Activated CD8-positive, alpha-beta T cell treated with anti-CD3 and anti-CD28 coated beads for 36 hours (primary cell): ENCODE data around the gene BCL11B. TPM values are rescaled to one million over a fixed set of nuclear protein-coding genes. Genes with fewer than 3 reads are reported as not detected.

Source experiments
- ATAC-seq: fragments of 200-7000 bp; cut with Tn5 transposase; one replicate; pipeline ENCODE4 v1.10.0; 2021; ENCODE audit warnings: mild to moderate bottlenecking, moderate library complexity
- CTCF ChIA-PET: fragments of 350-600 bp; sonication (Branson Sonifier 250); formaldehyde crosslinking; loops from one replicate; lab custom pipeline; 2021; ENCODE audit warnings: antibody characterized with exemption; lab: Charles Lee
- POLR2A ChIA-PET: fragments of 350-600 bp; sonication (Branson Sonifier 250); formaldehyde crosslinking; loops from one replicate; lab custom pipeline; 2021; ENCODE audit warnings: antibody characterized with exemption; lab: Charles Lee
- DNase-seq: peaks from one replicate; pipeline ENCODE4 v3.0.0-alpha.2; 2020
- H3K27ac Mint-ChIP-seq: one replicate; pipeline ENCODE4 v1.8.0; 2021; ENCODE audit warnings: mild to moderate bottlenecking, mixed read lengths
- H3K27me3 Mint-ChIP-seq: one replicate; pipeline ENCODE4 v1.8.0; 2021; ENCODE audit warnings: mixed read lengths
- H3K36me3 Mint-ChIP-seq: one replicate; pipeline ENCODE4 v1.8.0; 2021; ENCODE audit warnings: low read depth, mixed read lengths
- H3K4me1 Mint-ChIP-seq: one replicate; pipeline ENCODE4 v1.8.0; 2021; ENCODE audit warnings: low read depth, mixed read lengths
- H3K4me3 Mint-ChIP-seq: one replicate; pipeline ENCODE4 v1.8.0; 2021; ENCODE audit warnings: mild to moderate bottlenecking, moderate library complexity, mixed read lengths
- H3K9me3 Mint-ChIP-seq: one replicate; pipeline ENCODE4 v1.8.0; 2021; ENCODE audit warnings: mixed read lengths
- CTCF ChIP-seq: fragments of 200-600 bp; IDR thresholded peaks from one replicate; pipeline ENCODE4 v1.8.0; 2022; ENCODE audit warnings: antibody characterized with exemption, mild to moderate bottlenecking
- intact Hi-C: fragments of 100-400 bp; cut with micrococcal nuclease; formaldehyde crosslinking; loops from one replicate; pipeline ENCODE4 v1.10.0; 2022
- total RNA-seq, 2 experiments: library from RNA; stranded (reverse); gene quantifications; one replicate each; pipeline ENCODE4 v1.2.3, GENCODE V29; 2021

BCL11B gene
- total RNA-seq, 2 experiments from 2014 or later: 48.5 to 53.0 TPM

DNA sequence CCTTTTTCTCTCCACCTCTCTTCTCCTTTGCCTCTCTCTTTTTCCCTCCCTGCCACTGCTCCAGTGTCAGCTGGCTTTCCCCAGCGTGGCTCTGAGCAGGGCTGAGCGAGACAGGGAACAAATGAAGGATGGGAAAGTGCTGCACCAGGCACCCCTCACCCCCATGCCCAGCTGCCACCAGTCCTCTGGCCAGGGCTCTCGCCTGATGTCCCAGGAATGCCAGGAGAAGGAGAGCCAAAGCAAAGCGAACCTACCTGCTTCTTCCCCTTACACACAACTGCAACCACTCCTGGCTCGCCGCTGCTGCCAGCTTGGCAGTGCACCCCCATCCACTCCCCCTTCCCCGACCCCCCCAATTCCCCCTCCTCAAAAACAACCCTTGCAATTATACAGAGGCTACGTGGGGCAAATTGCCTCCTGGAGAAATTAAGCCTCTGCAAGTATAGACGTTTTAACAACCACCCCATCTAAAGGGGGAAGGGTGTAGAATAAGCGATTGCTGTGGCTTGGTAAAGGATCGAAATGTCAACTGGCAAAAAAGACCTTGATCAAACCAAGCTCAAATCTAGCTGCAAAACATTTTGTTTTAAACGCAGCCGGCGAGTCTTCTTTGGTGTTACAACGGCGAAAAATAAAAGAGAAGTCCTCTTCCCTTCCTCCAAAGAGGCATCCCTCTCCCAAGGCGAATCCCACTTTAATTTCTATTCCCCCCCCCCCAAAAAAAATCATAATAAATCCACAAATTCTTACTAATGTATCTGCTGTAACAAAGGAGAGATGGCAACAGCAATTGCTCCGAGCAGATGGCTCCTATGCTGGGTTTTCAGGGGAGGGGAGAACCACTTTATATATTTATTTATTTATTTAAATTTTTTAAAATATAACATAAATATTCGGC lies 2.9 kb downstream of the BCL11B start:
- intact Hi-C loops: loop anchor here (5.0 to 10.0 kb wide), 2 partner anchors 77 to 796 kb away; partner anchors contain the start of gene EVL
- ChIA-PET CTCF (interaction anchor here (0.6 to 7.0 kb wide), 10 partner anchors 14 to 1132 kb away, joined by 3 to 189 read pairs (median 7); no protein-coding TSS in a partner anchor), POLR2A (interaction anchor here (0.7 to 15.9 kb wide), 24 partner anchors 8 to 1291 kb away, joined by 3 to 496 read pairs (median 4); no protein-coding TSS in a partner anchor)
- Mint-ChIP-seq H3K4me1 (peaks cover 24% of the 10 kb centered on the region), H3K4me3 (peak overlapping the region; percentile 86), H3K27me3 (no peaks in the 10 kb centered on the region), H3K27ac (peak overlapping the region; percentile 98), H3K9me3 (no peaks in the 10 kb centered on the region), H3K36me3 (peaks cover 47% of the 10 kb centered on the region)
- DNase-seq: no peak
- ATAC-seq: no peak
- TF ChIP-seq CTCF: no peak

GRCh38 chr14:99267837-99268781 lies 3.9 kb downstream of the BCL11B start:
- DNase-seq (peak; percentile 82), ATAC-seq (peak; percentile 6)
- POLR2A ChIA-PET: interaction anchor here (0.6 to 15.9 kb wide), 21 partner anchors 8 to 1290 kb away, joined by 3 to 496 read pairs (median 4); no protein-coding TSS in a partner anchor
- no peak for TF ChIP-seq CTCF
- H3K36me3 Mint-ChIP-seq: peaks cover 55% of the 10 kb centered on the region
- H3K4me3 Mint-ChIP-seq: peak overlapping the region; percentile 86
- CTCF ChIA-PET: interaction anchor here (0.6 to 7.0 kb wide), 17 partner anchors 9 to 1131 kb away, joined by 3 to 189 read pairs (median 4); no protein-coding TSS in a partner anchor
- H3K27me3 Mint-ChIP-seq: no peaks in the 10 kb centered on the region
- H3K4me1 Mint-ChIP-seq: peaks cover 34% of the 10 kb centered on the region
- H3K27ac Mint-ChIP-seq: peak overlapping the region; percentile 98
- no peaks in the 10 kb centered on the region for H3K9me3 Mint-ChIP-seq
- intact Hi-C loops: loop anchor here (2.0 to 10.0 kb wide), 3 partner anchors 31 to 797 kb away; partner anchors contain the start of gene EVL

DNA sequence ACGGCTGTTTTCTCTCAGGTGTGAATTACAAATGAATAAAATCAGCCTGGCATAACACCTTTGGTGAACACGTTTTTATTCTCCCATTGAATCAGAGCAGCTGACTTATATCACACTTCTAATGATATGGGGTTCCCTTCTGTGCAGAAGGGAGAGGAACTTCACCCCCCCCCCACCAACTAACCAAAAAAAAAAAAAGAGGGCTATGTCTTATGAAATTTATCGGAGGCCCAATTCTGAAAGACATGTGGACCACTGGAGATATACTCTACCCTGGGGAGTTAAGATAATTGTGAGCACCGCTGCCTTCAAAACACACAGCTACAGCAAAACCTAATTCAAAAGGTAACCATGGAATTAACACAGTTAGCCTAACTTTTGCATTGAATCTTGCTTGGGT lies 4.6 kb downstream of the BCL11B start:
- CTCF ChIA-PET: interaction anchor here (0.6 to 7.0 kb wide), 25 partner anchors 9 to 1131 kb away, joined by 3 to 189 read pairs (median 4); no protein-coding TSS in a partner anchor
- POLR2A ChIA-PET: interaction anchor here (0.6 to 15.9 kb wide), 15 partner anchors 7 to 1131 kb away, joined by 3 to 496 read pairs (median 5); no protein-coding TSS in a partner anchor
- no peak for ATAC-seq
- no peak for DNase-seq
- TF ChIP-seq CTCF: no peak
- H3K9me3 Mint-ChIP-seq: no peaks in the 10 kb centered on the region
- H3K4me3 Mint-ChIP-seq: peak overlapping the region; percentile 86
- no peaks in the 10 kb centered on the region for H3K27me3 Mint-ChIP-seq
- intact Hi-C loops: loop anchor here (2.0 to 10.0 kb wide), 3 partner anchors 31 to 797 kb away; partner anchors contain the start of gene EVL
- H3K36me3 Mint-ChIP-seq: peaks cover 62% of the 10 kb centered on the region
- H3K4me1 Mint-ChIP-seq: peaks cover 34% of the 10 kb centered on the region
- H3K27ac Mint-ChIP-seq: peak overlapping the region; percentile 98

DNA sequence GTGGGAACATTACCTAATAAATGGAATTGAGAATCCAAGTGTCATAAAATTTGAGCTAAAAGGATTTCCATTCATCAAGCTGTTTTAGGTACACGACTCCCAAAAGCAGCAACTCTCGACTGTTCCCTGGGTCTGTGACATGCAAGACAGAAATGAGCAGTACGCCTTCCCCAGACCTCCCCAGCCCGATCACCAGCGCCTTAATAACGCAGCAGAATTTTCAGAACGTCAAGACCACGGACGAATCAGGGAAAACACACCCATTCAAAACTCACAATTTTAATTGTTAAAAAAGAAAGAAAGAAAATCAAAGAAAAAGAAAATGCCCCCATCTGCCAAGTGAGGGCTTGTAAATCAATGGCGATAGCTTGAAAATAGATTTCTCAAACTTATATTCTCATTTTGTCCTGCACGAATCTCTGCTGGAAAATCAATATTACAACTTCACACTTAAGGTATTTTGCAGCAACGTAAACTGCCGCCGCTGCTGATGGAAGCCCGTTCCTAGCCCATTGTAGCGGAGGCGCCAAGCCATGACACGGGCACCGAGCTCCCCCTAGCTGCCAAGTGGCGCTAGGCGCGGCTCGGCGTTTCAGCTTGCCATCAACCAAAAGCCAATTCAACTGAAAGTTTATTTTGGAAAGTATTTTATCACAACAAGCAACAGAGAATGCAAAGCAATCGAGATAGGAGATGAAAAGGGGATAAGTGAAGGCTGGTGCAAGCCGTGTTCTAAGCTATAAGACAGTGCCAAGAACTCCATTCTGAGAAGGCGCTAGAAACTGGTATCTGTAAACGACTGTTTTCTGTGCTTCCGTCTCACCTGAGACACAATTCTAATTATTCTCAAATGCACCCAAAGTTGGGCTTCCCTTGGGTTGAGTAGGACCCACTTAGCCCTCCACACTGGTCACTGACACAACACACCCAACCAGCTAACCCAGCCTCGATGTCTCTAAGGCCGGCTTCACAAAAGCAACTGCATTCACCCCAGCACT lies 5.5 kb downstream of the BCL11B start:
- peaks cover 65% of the 10 kb centered on the region for H3K36me3 Mint-ChIP-seq
- peak overlapping the region; percentile 86 for H3K4me3 Mint-ChIP-seq
- TF ChIP-seq CTCF: peak; percentile 97
- H3K27me3 Mint-ChIP-seq: no peaks in the 10 kb centered on the region
- intact Hi-C loops: loop anchor here (2.0 to 10.0 kb wide), 3 partner anchors 30 to 798 kb away; partner anchors contain the start of gene EVL
- ChIA-PET POLR2A (interaction anchor here (1.0 to 15.9 kb wide), 13 partner anchors 11 to 86 kb away, joined by 3 to 496 read pairs (median 4); no protein-coding TSS in a partner anchor), CTCF (interaction anchor here (0.7 to 7.0 kb wide), 35 partner anchors 11 to 1289 kb away, joined by 3 to 189 read pairs (median 6); no protein-coding TSS in a partner anchor)
- ATAC-seq (peak; percentile 38), DNase-seq (peak; percentile 93)
- H3K9me3 Mint-ChIP-seq: no peaks in the 10 kb centered on the region
- peak overlapping the region; percentile 98 for H3K27ac Mint-ChIP-seq
- peaks cover 42% of the 10 kb centered on the region for H3K4me1 Mint-ChIP-seq
